Neural crest cell (in vitro differentiated cells): Measurements from ENCODE around the gene HMCN2. TPM values are rescaled to one million over a fixed set of nuclear protein-coding genes. Genes with fewer than 3 reads are reported as not detected.
"Not testable (repeated sequence)": the region's sequence is repeated elsewhere in the genome, so short reads cannot be mapped to it uniquely, and the experiment has no call there.

Source experiments
- DNase-seq: peaks from one replicate; pipeline ENCODE4 v3.0.0; 2021; ENCODE audit warnings: low read depth, mixed read lengths, low spot score
- H3K27ac Mint-ChIP-seq: one replicate; pipeline ENCODE4 v1.8.0; 2021; ENCODE audit warnings: mild to moderate bottlenecking, mixed read lengths; ENCODE audit not compliant: unreplicated experiment
- H3K27me3 Mint-ChIP-seq: 2 replicates; pipeline ENCODE4 v1.8.0; 2021; ENCODE audit warnings: low read depth, mild to moderate bottlenecking, mixed read lengths
- H3K36me3 Mint-ChIP-seq: 2 replicates; pipeline ENCODE4 v1.8.0; 2021; ENCODE audit warnings: low read depth, mild to moderate bottlenecking, mixed read lengths
- H3K4me1 Mint-ChIP-seq: 2 replicates; pipeline ENCODE4 v1.8.0; 2021; ENCODE audit warnings: mixed read lengths
- H3K4me3 Mint-ChIP-seq: one replicate; pipeline ENCODE4 v1.8.0; 2021; ENCODE audit warnings: mild to moderate bottlenecking, mixed read lengths
- H3K9me3 Mint-ChIP-seq: 2 replicates; pipeline ENCODE4 v1.8.0; 2021; ENCODE audit warnings: mixed read lengths
- total RNA-seq: library from RNA; stranded (reverse); gene quantifications from 2 replicates; pipeline ENCODE4 v1.2.1, GENCODE V29; 2021
- TF ChIP-seq, protein P1 (sequence below): fragments of 200-600 bp; sonication (generic); conservative IDR thresholded peaks from 2 replicates; pipeline ENCODE4 v1.5.0; 2021; ENCODE audit warnings: antibody characterized with exemption, mild to moderate bottlenecking

The HMCN2 gene
- total RNA-seq, 1 donor from 2014 or later: not detected

DNA sequence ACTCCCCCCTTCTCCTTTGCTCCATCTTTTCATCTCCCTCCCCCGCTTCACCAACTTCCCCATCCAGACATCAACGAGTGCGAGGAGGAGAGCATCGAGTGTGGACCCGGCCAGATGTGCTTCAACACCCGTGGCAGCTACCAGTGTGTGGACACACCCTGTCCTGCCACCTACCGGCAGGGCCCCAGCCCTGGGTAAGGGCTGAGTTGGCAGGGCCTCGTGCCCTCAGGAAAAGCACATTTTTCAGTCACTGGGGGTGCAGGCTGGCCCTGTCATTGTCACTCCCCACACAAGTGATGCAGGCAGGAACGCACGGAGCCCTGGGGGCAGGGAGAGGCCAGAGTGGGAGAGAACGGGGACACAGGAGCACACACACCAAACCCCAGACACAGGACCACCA, 166.8 kb downstream of the HMCN2 start:
- H3K27me3 Mint-ChIP-seq: peaks cover 33% of the 10 kb centered on the region
- H3K27ac Mint-ChIP-seq: no peak overlapping the region
- no peaks in the 10 kb centered on the region for H3K9me3 Mint-ChIP-seq
- H3K36me3 Mint-ChIP-seq: no peaks in the 10 kb centered on the region
- no peak overlapping the region for H3K4me3 Mint-ChIP-seq
- TF ChIP-seq, protein P1, sequence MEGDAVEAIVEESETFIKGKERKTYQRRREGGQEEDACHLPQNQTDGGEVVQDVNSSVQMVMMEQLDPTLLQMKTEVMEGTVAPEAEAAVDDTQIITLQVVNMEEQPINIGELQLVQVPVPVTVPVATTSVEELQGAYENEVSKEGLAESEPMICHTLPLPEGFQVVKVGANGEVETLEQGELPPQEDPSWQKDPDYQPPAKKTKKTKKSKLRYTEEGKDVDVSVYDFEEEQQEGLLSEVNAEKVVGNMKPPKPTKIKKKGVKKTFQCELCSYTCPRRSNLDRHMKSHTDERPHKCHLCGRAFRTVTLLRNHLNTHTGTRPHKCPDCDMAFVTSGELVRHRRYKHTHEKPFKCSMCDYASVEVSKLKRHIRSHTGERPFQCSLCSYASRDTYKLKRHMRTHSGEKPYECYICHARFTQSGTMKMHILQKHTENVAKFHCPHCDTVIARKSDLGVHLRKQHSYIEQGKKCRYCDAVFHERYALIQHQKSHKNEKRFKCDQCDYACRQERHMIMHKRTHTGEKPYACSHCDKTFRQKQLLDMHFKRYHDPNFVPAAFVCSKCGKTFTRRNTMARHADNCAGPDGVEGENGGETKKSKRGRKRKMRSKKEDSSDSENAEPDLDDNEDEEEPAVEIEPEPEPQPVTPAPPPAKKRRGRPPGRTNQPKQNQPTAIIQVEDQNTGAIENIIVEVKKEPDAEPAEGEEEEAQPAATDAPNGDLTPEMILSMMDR: no peak
- peaks cover 4% of the 10 kb centered on the region for H3K4me1 Mint-ChIP-seq
- DNase-seq: no peak

DNA sequence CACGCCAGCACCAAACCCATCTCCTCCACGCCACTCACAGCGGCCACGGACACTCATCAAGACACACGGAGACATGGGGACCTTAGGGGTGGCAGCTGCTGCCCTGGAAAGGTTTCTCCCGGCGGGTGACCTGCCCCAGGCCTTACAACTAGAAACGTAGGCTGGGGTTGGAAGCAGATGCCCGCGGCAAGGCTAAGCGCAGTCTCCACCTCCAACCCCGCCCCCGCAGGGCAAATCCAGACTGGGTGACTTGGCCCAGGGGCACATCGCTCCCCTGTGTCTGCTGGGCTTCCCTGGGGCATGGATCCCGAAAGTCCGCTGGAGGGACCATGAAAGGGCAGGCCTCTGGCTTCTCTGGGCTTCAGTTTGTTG, 167.2 kb downstream of the HMCN2 start:
- H3K27ac Mint-ChIP-seq: no peak overlapping the region
- TF ChIP-seq, protein P1: no peak
- peak overlapping the region; percentile 51 for H3K4me3 Mint-ChIP-seq
- H3K4me1 Mint-ChIP-seq: peaks cover 5% of the 10 kb centered on the region
- no peaks in the 10 kb centered on the region for H3K36me3 Mint-ChIP-seq
- no peak for DNase-seq
- peaks cover 33% of the 10 kb centered on the region for H3K27me3 Mint-ChIP-seq
- no peaks in the 10 kb centered on the region for H3K9me3 Mint-ChIP-seq

DNA sequence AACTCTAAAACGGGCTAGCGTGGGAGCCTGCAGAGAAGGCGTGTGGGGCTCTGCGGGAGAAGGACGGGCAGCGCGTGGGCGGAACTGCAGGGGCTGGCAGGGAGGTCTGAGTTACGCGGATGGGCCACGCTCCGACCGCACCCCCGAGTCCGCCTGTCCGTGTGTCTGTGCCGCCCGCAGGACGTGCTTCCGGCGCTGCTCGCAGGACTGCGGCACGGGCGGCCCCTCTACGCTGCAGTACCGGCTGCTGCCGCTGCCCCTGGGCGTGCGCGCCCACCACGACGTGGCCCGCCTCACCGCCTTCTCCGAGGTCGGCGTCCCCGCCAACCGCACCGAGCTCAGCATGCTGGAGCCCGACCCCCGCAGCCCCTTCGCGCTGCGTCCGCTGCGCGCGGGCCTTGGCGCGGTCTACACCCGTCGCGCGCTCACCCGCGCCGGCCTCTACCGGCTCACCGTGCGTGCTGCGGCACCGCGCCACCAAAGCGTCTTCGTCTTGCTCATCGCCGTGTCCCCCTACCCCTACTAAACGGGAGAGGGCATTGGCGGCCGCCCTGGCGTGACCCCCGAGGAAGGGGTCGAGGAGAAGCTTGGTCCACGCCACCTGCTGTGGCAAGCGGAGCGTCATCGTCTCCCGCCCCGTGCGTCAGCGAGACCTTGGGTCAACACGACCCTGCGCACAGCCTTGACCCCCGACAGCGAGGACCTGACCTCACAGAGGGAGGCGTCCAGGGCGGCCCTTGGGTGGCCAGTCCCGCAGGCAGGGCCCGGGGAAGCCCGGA, 167.8 kb downstream of the HMCN2 start:
- peaks cover 33% of the 10 kb centered on the region for H3K27me3 Mint-ChIP-seq
- no peaks in the 10 kb centered on the region for H3K36me3 Mint-ChIP-seq
- no peak overlapping the region for H3K27ac Mint-ChIP-seq
- peaks cover 5% of the 10 kb centered on the region for H3K4me1 Mint-ChIP-seq
- peak overlapping the region; percentile 51 for H3K4me3 Mint-ChIP-seq
- H3K9me3 Mint-ChIP-seq: no peaks in the 10 kb centered on the region
- TF ChIP-seq, protein P1: peak; percentile 75
- DNase-seq: peak; percentile 74

DNA sequence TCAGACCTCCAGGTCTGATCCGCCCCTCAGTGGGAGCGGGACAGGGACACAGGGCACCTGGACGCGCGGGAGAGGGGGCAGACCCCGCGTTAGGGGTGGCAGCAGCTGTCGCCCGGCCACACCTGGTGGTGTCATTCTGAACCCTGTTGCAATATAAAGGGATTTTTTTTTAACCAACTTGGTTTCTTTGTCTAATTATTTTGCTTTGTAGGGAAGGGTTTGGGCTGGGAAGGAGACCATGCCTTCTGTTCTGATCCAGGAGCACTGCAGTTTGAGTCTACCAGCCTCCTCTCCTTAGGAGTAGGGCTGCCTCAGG, 168.3 kb downstream of the HMCN2 start:
- Mint-ChIP-seq H3K9me3 (no peaks in the 10 kb centered on the region), H3K27ac (no peak overlapping the region), H3K27me3 (peaks cover 33% of the 10 kb centered on the region), H3K4me3 (no peak overlapping the region), H3K4me1 (peaks cover 5% of the 10 kb centered on the region), H3K36me3 (no peaks in the 10 kb centered on the region)
- TF ChIP-seq, protein P1: no peak
- no peak for DNase-seq

DNA sequence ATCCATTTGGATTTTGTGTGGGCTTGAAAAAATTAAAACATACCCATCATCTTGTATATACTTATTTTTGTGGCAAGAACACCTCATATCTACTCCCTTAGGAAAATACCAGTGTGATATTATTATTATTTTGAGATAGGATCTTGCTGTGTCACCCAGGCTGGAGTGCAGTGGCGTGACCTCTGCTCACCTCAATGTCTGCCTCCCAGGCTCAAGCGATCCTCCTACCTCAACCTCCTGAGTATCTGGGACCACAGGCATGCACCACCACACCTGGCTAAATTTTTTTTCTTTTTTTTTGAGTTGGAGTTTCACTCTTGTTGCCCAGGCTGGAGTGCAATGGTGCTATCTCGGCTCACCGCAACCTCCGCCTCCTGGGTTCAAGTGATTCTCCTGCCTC, 169.1 kb downstream of the HMCN2 start:
- peaks cover 33% of the 10 kb centered on the region for H3K27me3 Mint-ChIP-seq
- DNase-seq, H3K4me3 Mint-ChIP-seq, H3K9me3 Mint-ChIP-seq, H3K4me1 Mint-ChIP-seq, H3K36me3 Mint-ChIP-seq, H3K27ac Mint-ChIP-seq: not testable (repeated sequence)

DNA sequence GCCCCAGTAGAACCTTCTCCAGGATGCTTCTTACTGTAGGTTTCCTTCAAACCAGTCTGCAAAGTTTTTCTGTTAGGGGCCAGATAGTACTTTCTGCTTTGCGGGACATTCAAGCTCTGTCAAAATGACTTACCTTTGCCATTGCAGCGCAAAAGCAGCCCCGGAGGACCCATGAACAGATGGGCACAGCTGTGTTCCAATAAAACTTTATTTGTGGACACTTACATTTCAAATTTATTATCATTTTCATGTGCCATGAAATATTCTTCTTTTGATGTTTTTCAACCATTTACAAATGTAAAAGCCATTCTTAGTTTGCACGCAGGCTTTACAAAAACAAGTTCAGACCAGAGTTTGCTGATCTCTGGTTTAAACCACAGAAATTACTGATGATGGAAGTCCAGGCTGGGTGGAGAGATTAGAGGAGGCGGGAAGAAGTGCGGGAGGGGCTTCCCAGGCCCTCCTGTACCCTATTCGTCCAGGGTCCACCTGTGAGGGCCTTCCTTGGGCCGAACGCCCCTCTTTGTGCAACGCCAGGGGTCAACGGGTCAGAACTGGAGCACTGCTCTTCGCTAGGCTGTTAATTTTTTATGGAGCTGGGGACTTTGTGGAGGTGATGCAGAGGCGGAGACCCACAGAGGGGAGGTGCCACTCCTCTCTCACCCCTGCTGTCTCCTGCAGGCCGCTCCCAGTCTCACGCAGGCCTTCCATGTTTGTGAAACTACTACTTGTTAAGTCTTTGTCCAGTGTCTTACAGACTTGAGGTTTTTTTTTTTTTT, 171.6 kb downstream of the HMCN2 start:
- TF ChIP-seq, protein P1: no peak
- Mint-ChIP-seq H3K27ac (no peak overlapping the region), H3K4me1 (peaks cover 5% of the 10 kb centered on the region), H3K9me3 (peaks cover 9% of the 10 kb centered on the region), H3K27me3 (peaks cover 31% of the 10 kb centered on the region), H3K4me3 (no peak overlapping the region), H3K36me3 (no peaks in the 10 kb centered on the region)
- no peak for DNase-seq
